Peyer's patch (tissue), 4 donors: ENCODE data around the gene CD6. TPM values are rescaled to one million over a fixed set of nuclear protein-coding genes. Genes with fewer than 3 reads are reported as not detected.

Source experiments
- DNase-seq, 3 donors: peaks; one replicate each; pipeline ENCODE4 v3.0.0-alpha.2; 2017 to 2019
- H3K27ac ChIP-seq, 4 donors: fragments of 200-600 bp; sonication (generic); one replicate each; pipeline ENCODE4 v1.5.1; 2016 to 2019
- H3K27me3 ChIP-seq, 2 donors: fragments of 200-600 bp; sonication (generic); one replicate each; pipeline ENCODE4 v1.5.1; 2019
- H3K36me3 ChIP-seq, 3 donors: fragments of 200-600 bp; sonication (generic); one replicate each; pipeline ENCODE4 v1.5.1; 2016 to 2019
- H3K4me1 ChIP-seq, 4 donors: fragments of 200-600 bp; sonication (generic); one replicate each; pipeline ENCODE4 v1.5.1; 2016 to 2019
- H3K4me3 ChIP-seq, 4 donors: fragments of 200-600 bp; sonication (generic); 1 replicate in 3 of 4; 2 replicates in 1 of 4; pipeline ENCODE4 v1.5.1; 2016 to 2019; ENCODE audit warnings: mild to moderate bottlenecking in 1 of 4
- H3K9me3 ChIP-seq, 4 donors: fragments of 200-600 bp; sonication (generic); one replicate each; pipeline ENCODE4 v1.5.1; 2016 to 2019; ENCODE audit warnings: mild to moderate bottlenecking in 1 of 4
- CTCF ChIP-seq, 6 experiments: fragments of 450-650 bp in 4 of 6; fragments of 200-600 bp in 2 of 6; sonication (generic) in 1 of 6; IDR thresholded peaks; one replicate each; pipeline ENCODE4 v1.5.1; 2017 to 2019; ENCODE audit warnings: antibody characterized with exemption in 6 of 6, mild to moderate bottlenecking in 3 of 6, moderate library complexity in 1 of 6
- POLR2A ChIP-seq, 2 donors: fragments of 450-650 bp; IDR thresholded peaks; one replicate each; pipeline ENCODE4 v1.5.1; 2017; ENCODE audit warnings: antibody characterized with exemption in 2 of 2, mild to moderate bottlenecking in 2 of 2, moderate library complexity in 2 of 2
- total RNA-seq, 4 donors: library from RNA; depleted of rRNA; stranded (reverse); fragments of >200 nt; gene quantifications; one replicate each; pipeline ENCODE4 v1.1.0, GENCODE V29; 2016

The CD6 gene
- total RNA-seq, 4 donors from 2014 or later = 3.3 to 15.7 (median 4.7) TPM

DNA sequence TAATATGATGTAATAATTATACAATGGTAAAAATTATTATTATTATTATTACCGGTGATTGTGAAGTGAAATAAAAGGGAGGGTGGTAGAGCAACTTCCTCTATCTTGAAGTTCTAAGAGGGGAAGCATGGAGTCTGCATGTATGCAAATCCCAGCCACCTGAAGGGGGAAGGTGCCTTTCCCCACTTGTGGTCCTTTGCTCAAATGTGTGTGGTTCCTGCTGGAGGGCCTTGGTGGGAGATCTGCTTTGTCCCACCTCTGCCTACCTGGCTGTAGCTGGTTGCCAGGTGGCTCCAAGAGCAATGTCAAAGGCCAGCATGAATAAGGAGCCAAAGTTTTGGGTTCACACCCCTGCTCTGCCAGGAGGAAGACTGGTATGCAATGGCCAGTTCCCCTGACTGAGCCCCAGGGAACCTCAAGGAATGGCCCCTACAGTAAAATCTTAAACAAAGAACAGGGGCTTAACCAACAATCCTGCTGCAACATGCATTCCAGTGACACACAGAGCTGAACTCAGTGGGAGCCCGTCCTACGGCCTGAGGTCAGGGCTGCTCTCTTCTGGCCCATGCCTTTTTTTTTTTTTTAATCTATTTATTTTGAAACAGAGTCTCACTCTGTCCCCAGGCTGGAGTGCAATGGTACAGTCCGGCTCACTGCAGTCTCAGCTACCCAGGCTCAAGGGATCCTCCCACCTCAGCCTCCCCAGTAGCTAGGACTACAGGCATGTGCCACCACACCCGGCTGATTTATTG is 38.7 kb upstream of the CD6 start:
- TF ChIP-seq CTCF (IDR thresholded peaks at IDR 0.05) (no peak), POLR2A (IDR thresholded peaks at IDR 0.05) (no peak)
- Histone ChIP-seq H3K27ac (peak overlapping the region in 1 of 4 donors; percentile 80), H3K27me3 (no peaks in the 10 kb centered on the region), H3K4me3 (no peak overlapping the region), H3K36me3 (no peaks in the 10 kb centered on the region), H3K9me3 (no peaks in the 10 kb centered on the region), H3K4me1 (peaks cover 0 to 10% (median 3%) of the 10 kb centered on the region in 4 donors)
- DNase-seq = peak; percentile 16 to 72 (median 72)

GRCh38 chr11:60933416-60934123 is 37.9 kb upstream of the CD6 start:
- H3K9me3 ChIP-seq = no peaks in the 10 kb centered on the region
- TF ChIP-seq POLR2A (IDR thresholded peaks at IDR 0.05) (no peak), CTCF (IDR thresholded peaks at IDR 0.05) (no peak)
- DNase-seq = peak in 1 of 3 donors; percentile 38
- H3K4me3 ChIP-seq = no peak overlapping the region
- peaks cover 0 to 10% (median 3%) of the 10 kb centered on the region in 4 donors for H3K4me1 ChIP-seq
- no peaks in the 10 kb centered on the region for H3K36me3 ChIP-seq
- no peaks in the 10 kb centered on the region for H3K27me3 ChIP-seq
- H3K27ac ChIP-seq = peak overlapping the region in 1 of 4 donors; percentile 80

DNA sequence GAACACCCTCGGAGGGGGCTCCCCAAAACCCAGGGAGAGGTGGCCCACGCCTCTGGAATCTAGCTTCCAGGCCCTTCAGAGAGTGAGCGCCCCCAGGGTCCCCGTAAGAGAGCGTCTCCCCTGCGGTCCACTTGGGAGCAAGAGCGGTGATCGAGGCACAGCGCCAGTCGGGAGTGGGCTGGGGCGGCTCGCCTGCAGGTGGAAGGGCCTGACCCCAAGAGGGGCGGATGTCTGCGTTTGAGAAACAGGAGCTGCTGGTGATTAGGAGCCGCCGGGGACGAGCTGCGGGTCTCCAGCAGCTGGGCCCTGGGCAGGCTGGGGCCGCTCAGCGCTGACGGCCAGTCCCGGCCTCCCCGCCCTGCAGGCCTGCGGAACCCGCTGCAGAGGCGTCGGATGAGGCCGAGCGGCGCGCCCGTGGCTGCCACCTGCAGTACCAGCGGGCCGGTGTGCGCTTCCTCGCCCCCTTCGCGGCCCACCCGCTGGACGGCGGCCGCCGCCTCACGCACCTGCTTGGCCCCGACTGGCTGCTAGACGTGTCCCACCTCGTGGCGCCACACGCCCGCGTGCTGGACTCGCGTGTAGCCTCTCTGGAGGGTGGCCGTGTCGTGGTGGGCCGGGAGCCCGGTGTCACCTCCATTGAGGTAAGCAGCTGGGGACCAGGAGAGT is 37.2 kb upstream of the CD6 start:
- TF ChIP-seq CTCF (IDR thresholded peaks at IDR 0.05) (no peak), POLR2A (IDR thresholded peaks at IDR 0.05) (no peak)
- Histone ChIP-seq H3K27ac (peak overlapping the region in 1 of 4 donors; percentile 80), H3K27me3 (no peaks in the 10 kb centered on the region), H3K4me3 (no peak overlapping the region), H3K4me1 (peaks cover 0 to 10% (median 3%) of the 10 kb centered on the region in 4 donors), H3K9me3 (no peaks in the 10 kb centered on the region), H3K36me3 (no peaks in the 10 kb centered on the region)
- DNase-seq = peak in 1 of 3 donors; percentile 41

- no peaks in the 10 kb centered on the region for H3K36me3 ChIP-seq
- peaks cover 0 to 10% (median 3%) of the 10 kb centered on the region in 4 donors for H3K4me1 ChIP-seq
- no peak for DNase-seq
- H3K27ac ChIP-seq = no peak overlapping the region
- H3K9me3 ChIP-seq = no peaks in the 10 kb centered on the region
- H3K27me3 ChIP-seq = no peaks in the 10 kb centered on the region
- no peak overlapping the region for H3K4me3 ChIP-seq
- TF ChIP-seq POLR2A (IDR thresholded peaks at IDR 0.05) (no peak), CTCF (IDR thresholded peaks at IDR 0.05) (no peak)
Measured at GRCh38 chr11:60934790-60935605, 36.5 kb upstream of the CD6 start.
